Measurements from ENCODE around the gene DENND4A.

- TF ChIP-seq CTCF (IDR thresholded peaks at IDR 0.05) (no peak), POLR2A (IDR thresholded peaks at IDR 0.05; ENCODE audit: low read depth) (no peak), POLR2AphosphoS5 (IDR thresholded peaks at IDR 0.05) (no peak)
Measured at GRCh38 chr15:65663521-65663920, 128.6 kb downstream of the DENND4A start.
